B cell (primary cell): ENCODE results near the gene BAK1. TPM values are rescaled to one million over a fixed set of nuclear protein-coding genes. Genes with fewer than 3 reads are reported as not detected.
"Not testable (repeated sequence)": the region's sequence is repeated elsewhere in the genome, so short reads cannot be mapped to it uniquely, and the experiment has no call there.

Experiments used
- ATAC-seq: fragments of 200-7000 bp; cut with Tn5 transposase; one replicate; pipeline ENCODE4 v1.10.0; 2021; ENCODE audit warnings: low read depth, mild to moderate bottlenecking, moderate number of reproducible peaks, moderate library complexity
- CTCF ChIA-PET: fragments of 350-600 bp; sonication (Branson Sonifier 250); formaldehyde crosslinking; loops from one replicate; lab custom pipeline; 2021; ENCODE audit warnings: antibody characterized with exemption, inconsistent platforms; lab: Charles Lee
- POLR2A ChIA-PET: fragments of 350-600 bp; sonication (Branson Sonifier 250); formaldehyde crosslinking; loops from one replicate; lab custom pipeline; 2021; ENCODE audit warnings: antibody characterized with exemption; lab: Charles Lee
- DNase-seq: peaks from one replicate; pipeline ENCODE4 v3.0.0; 2013
- H2AFZ ChIP-seq: 2 replicates; pipeline ENCODE4 v1.6.1; 2012; ENCODE audit warnings: mild to moderate bottlenecking, low read depth, low read length; ENCODE audit not compliant: insufficient read depth, poor library complexity, severe bottlenecking
- H3K27ac ChIP-seq, 2 donors: 1 replicate in 1 of 2; 2 replicates in 1 of 2; pipeline ENCODE4 v1.5.1; 2012 to 2013; ENCODE audit warnings: low read length in 2 of 2, mild to moderate bottlenecking in 2 of 2, moderate library complexity in 1 of 2
- H3K27me3 ChIP-seq, 4 experiments: fragments of 200-600 bp in 1 of 4; sonication (generic) in 1 of 4; replicated peaks in 1 of 4; 1 replicate in 2 of 4; 2 replicates in 2 of 4; pipeline versions ENCODE4 v1.6.1 to v1.7.0; 2013 to 2016; ENCODE audit warnings: low read length in 3 of 4, mild to moderate bottlenecking in 2 of 4, mixed read lengths in 1 of 4, moderate library complexity in 1 of 4; ENCODE audit not compliant: insufficient read depth in 4 of 4, control insufficient read depth in 3 of 4; ENCODE audit errors: control extremely low read depth in 1 of 4
- H3K36me3 ChIP-seq, 2 experiments: replicated peaks in 1 of 2; 1 replicate in 1 of 2; 2 replicates in 1 of 2; pipeline versions ENCODE4 v1.6.1 to v1.7.1; 2013; ENCODE audit warnings: low read length in 1 of 2; ENCODE audit not compliant: insufficient read depth in 2 of 2, control insufficient read depth in 1 of 2; ENCODE audit errors: control extremely low read depth in 1 of 2, extremely low read depth in 1 of 2
- H3K4me1 ChIP-seq, 2 donors: fragments of 200-600 bp in 1 of 2; sonication (generic) in 1 of 2; 1 replicate in 1 of 2; 2 replicates in 1 of 2; pipeline versions ENCODE4 v1.5.1 to v1.6.1; 2013 to 2017; ENCODE audit warnings: low read length in 2 of 2; ENCODE audit not compliant: control insufficient read depth in 2 of 2, insufficient read depth in 2 of 2
- H3K4me2 ChIP-seq: replicated peaks from 2 replicates; pipeline ENCODE3; 2012; ENCODE audit warnings: mild to moderate bottlenecking, low read depth, low read length; ENCODE audit not compliant: poor library complexity, severe bottlenecking
- H3K4me3 ChIP-seq, 5 experiments: fragments of 200-600 bp in 1 of 5; sonication (generic) in 1 of 5; 1 replicate in 3 of 5; 2 replicates in 2 of 5; pipeline versions ENCODE4 v1.5.1 to v1.7.0; 2011 to 2016; ENCODE audit warnings: low read length in 4 of 5, mild to moderate bottlenecking in 4 of 5, low read depth in 2 of 5, control low read depth in 1 of 5, moderate library complexity in 1 of 5; ENCODE audit not compliant: insufficient read depth in 1 of 5; ENCODE audit errors: control extremely low read depth in 1 of 5, extremely low read depth in 1 of 5
- H3K79me2 ChIP-seq: fragments of 200-600 bp; sonication (generic); one replicate; pipeline ENCODE4 v1.6.0; 2016; ENCODE audit warnings: low read length; ENCODE audit not compliant: control insufficient read depth, insufficient read depth
- H3K9ac ChIP-seq: fragments of 200-600 bp; sonication (generic); 2 replicates; pipeline ENCODE4 v1.6.1; 2017; ENCODE audit warnings: mild to moderate bottlenecking, low read length, moderate library complexity
- H3K9me3 ChIP-seq, 3 donors: one replicate each; pipeline versions ENCODE4 v1.6.1 to v1.7.1; 2013; ENCODE audit warnings: low read length in 2 of 3; ENCODE audit not compliant: control insufficient read depth in 2 of 3, insufficient read depth in 1 of 3; ENCODE audit errors: control extremely low read depth in 1 of 3
- H4K20me1 ChIP-seq: 2 replicates; pipeline ENCODE4 v1.6.0; 2012; ENCODE audit warnings: mild to moderate bottlenecking, low read length; ENCODE audit not compliant: insufficient read depth, control insufficient read depth, poor library complexity, severe bottlenecking
- H3K27ac Mint-ChIP-seq: one replicate; pipeline ENCODE4 v1.8.0; 2021; ENCODE audit warnings: mixed read lengths
- H3K27me3 Mint-ChIP-seq: one replicate; pipeline ENCODE4 v1.8.0; 2021; ENCODE audit warnings: mixed read lengths
- H3K4me1 Mint-ChIP-seq: one replicate; pipeline ENCODE4 v1.8.0; 2021; ENCODE audit warnings: mixed read lengths
- H3K4me3 Mint-ChIP-seq: one replicate; pipeline ENCODE4 v1.8.0; 2021; ENCODE audit warnings: mixed read lengths
- H3K9me3 Mint-ChIP-seq: one replicate; pipeline ENCODE4 v1.8.0; 2022; ENCODE audit warnings: mixed read lengths; ENCODE audit not compliant: insufficient read depth
- intact Hi-C: fragments of 100-400 bp; cut with micrococcal nuclease; formaldehyde crosslinking; loops from one replicate; pipeline ENCODE4 v1.10.0; 2022
- polyA plus RNA-seq: library from polyadenylated mRNA; depleted of rRNA; stranded (reverse); fragments of >200 nt; gene quantifications from 2 replicates; pipeline ENCODE4 v1.2.3, GENCODE V29; 2012
- small RNA-seq: library from RNA; depleted of rRNA; stranded (forward); fragments of <200 nt; gene quantifications from one replicate; pipeline ENCODE3, GENCODE V24; 2012; ENCODE audit warnings: low replicate concordance, low read depth; ENCODE audit not compliant: insufficient read length
- total RNA-seq, 2 donors: library from RNA; stranded (reverse); fragments of 120-200 nt in 1 of 2; gene quantifications; 1 replicate in 1 of 2; 2 replicates in 1 of 2; pipeline versions ENCODE4 v1.2.3 to v1.2.4, GENCODE V29; 2013 to 2022

Gene BAK1
- total and polyA plus RNA-seq, 2 donors (not counting 1 experiment from before 2014, with no cell fraction given) = 23.3 to 34.3 TPM

GRCh38 chr6:33530617-33531016 is 49.5 kb downstream of the BAK1 start:
- H3K9me3 ChIP-seq, H3K27me3 Mint-ChIP-seq, DNase-seq, H2AFZ ChIP-seq, H3K4me1 Mint-ChIP-seq, H3K4me3 Mint-ChIP-seq, H3K27ac Mint-ChIP-seq, H4K20me1 ChIP-seq, H3K9me3 Mint-ChIP-seq, H3K27me3 ChIP-seq, H3K9ac ChIP-seq, POLR2A ChIA-PET, CTCF ChIA-PET, H3K27ac ChIP-seq, H3K4me1 ChIP-seq, intact Hi-C loops, H3K36me3 ChIP-seq, ATAC-seq, H3K79me2 ChIP-seq, H3K4me3 ChIP-seq, H3K4me2 ChIP-seq: not testable (repeated sequence)

Small RNA genes lying within 50 kb of the gene (small RNA-seq; reads per million reads assigned to genes)
- gene RF00017 = not detected

Other genes with a start within 250 kb of the BAK1 start
- 0.70 and 0.79 TPM in 2 replicates for gene KIFC1, start 188.5 kb downstream of the BAK1 start, total RNA-seq
- gene KIFC1, start 188.5 kb downstream of the BAK1 start, polyA plus RNA-seq = 1.0 and 2.6 TPM in 2 replicates
- 179 and 198 TPM in 2 replicates for gene PHF1, start 169.3 kb downstream of the BAK1 start, total RNA-seq
- 365 and 548 TPM in 2 replicates for gene PHF1, start 169.3 kb downstream of the BAK1 start, polyA plus RNA-seq
- gene CUTA, start 162.2 kb downstream of the BAK1 start, total RNA-seq = 134 and 137 TPM in 2 replicates
- 181 and 226 TPM in 2 replicates for gene CUTA, start 162.2 kb downstream of the BAK1 start, polyA plus RNA-seq
- 31.4 and 43.0 TPM in 2 replicates for gene SYNGAP1, start 160.2 kb downstream of the BAK1 start, total RNA-seq
- 18.6 and 18.7 TPM in 2 replicates for gene SYNGAP1, start 160.2 kb downstream of the BAK1 start, polyA plus RNA-seq
- gene ZBTB9, start 125.7 kb downstream of the BAK1 start, total RNA-seq = 10.4 and 11.8 TPM in 2 replicates
- 2.8 and 2.9 TPM in 2 replicates for gene ZBTB9, start 125.7 kb downstream of the BAK1 start, polyA plus RNA-seq
- 61.9 and 62.4 TPM in 2 replicates for gene ITPR3, start 41.0 kb upstream of the BAK1 start, total RNA-seq
- gene ITPR3, start 41.0 kb upstream of the BAK1 start, polyA plus RNA-seq = 67.6 and 70.2 TPM in 2 replicates
- gene UQCC2, start 131.4 kb upstream of the BAK1 start, total RNA-seq = 16.6 and 17.1 TPM in 2 replicates
- 8.9 and 13.2 TPM in 2 replicates for gene UQCC2, start 131.4 kb upstream of the BAK1 start, polyA plus RNA-seq
- not detected in 2 replicates for gene IP6K3, start 166.6 kb upstream of the BAK1 start, total RNA-seq
- gene IP6K3, start 166.6 kb upstream of the BAK1 start, polyA plus RNA-seq = not detected in 2 replicates
- gene LEMD2, start 208.9 kb upstream of the BAK1 start, total RNA-seq = 113 and 122 TPM in 2 replicates
- 58.7 and 68.1 TPM in 2 replicates for gene LEMD2, start 208.9 kb upstream of the BAK1 start, polyA plus RNA-seq
- not detected in 2 replicates for gene MLN, start 223.7 kb upstream of the BAK1 start, total RNA-seq
- not detected in 2 replicates for gene MLN, start 223.7 kb upstream of the BAK1 start, polyA plus RNA-seq